Endothelial cell of hepatic sinusoid (primary cell): ENCODE results near the gene SOD2.

Experiments used
- in situ Hi-C: cut with HindIII; loops from 2 replicates; pipeline ENCODE4 v1.10.0; 2017; ENCODE audit warnings: low sequenced_read_pairs

The SOD2 gene

GRCh38 chr6:159646116-159646515, 46.9 kb downstream of the SOD2 start:
- in situ Hi-C loops = loop anchor here (5.0 kb wide), 2 partner anchors 424 to 474 kb away; no protein-coding TSS in a partner anchor

GRCh38 chr6:159645640-159646039, 47.4 kb downstream of the SOD2 start:
- in situ Hi-C loops = loop anchor here (5.0 kb wide), 2 partner anchors 423 to 473 kb away; no protein-coding TSS in a partner anchor
